ENCODE results near the gene PERM1. TPM values are rescaled to one million over a fixed set of nuclear protein-coding genes. Genes with fewer than 3 reads are reported as not detected.
A peak's percentile ranks its signal among the peaks of the same experiment; 100 is the strongest.
"Not testable (repeated sequence)": the region's sequence is repeated elsewhere in the genome, so short reads cannot be mapped to it uniquely, and the experiment has no call there.

The PERM1 gene
- total and polyA plus RNA-seq, 9 of the 15 experiments (the other 6 are each of a cell fraction or from before 2014, with no cell fraction given): not detected

DNA sequence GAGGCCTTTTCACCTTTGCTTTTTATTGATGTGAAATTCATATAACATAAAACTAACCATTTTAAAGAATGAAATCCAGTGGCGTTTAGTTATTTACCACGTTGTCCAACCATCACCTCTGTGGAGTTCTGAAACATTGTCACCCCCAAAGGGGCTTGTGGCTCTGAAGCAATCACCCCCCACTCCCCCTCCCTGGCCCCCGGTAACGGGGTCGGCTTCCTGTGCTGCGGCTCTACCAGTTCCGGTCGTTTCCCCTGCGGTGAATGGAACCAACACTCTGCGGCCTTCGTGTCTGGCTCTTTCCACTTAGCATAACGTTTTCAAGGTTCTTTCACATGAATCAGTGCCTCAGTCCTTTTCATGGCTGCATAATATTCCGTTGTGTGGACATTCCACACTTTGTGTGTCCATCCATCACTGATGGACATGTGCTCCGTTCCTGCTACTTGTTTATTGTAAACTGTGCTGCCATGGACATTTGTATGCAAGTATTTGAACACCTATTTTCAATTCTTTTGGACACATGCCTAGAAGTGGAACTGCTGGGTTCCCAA is 29.6 kb upstream of the PERM1 start (continued):
- TF ChIP-seq RBM25 (IDR thresholded peaks at IDR 0.05; ENCODE audit: low read depth, low read length, severe bottlenecking): peak; percentile 75
- TF ChIP-seq ZBTB17 (CRISPR knock-in tag; IDR thresholded peaks at IDR 0.05): no peak
- no peak for TF ChIP-seq ZNF239 (CRISPR knock-in tag; IDR thresholded peaks at IDR 0.05)
- TF ChIP-seq NONO (IDR thresholded peaks at IDR 0.05; ENCODE audit: low read depth in 2 of 2, low read length in 1 of 2): no peak
- no peak for TF ChIP-seq ZNF766 (CRISPR knock-in tag; conservative IDR thresholded peaks at IDR 0.05)
- no peak for TF ChIP-seq FOXK1 (CRISPR knock-in tag; IDR thresholded peaks at IDR 0.05; ENCODE audit: borderline replicate concordance)
- no peak for TF ChIP-seq CBX1 (IDR thresholded peaks at IDR 0.05; ENCODE audit: low read depth)
- TF ChIP-seq U2AF2 (optimal IDR thresholded peaks at IDR 0.05; ENCODE audit: low read depth, low read length): no peak

DNA sequence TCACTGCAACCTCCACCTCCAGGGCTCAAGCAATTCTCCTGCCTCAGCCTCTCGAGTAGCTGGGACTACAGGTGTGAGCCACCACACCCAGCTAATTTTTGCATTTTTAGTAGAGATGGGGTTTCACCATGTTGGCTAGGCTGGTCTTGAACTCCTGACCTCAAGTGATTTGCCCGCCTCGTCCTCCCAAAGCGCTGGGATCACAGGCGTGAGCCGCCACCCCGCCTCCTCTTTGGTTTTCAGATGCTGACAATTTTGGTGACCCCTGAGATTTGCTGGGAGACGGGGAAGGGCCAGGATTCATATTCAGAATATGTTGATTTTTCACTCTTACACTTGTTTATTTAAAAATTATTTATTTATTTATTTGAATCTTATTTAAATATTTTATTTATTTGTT is 28.2 kb upstream of the PERM1 start:
- H4K20me1 ChIP-seq (replicated peaks; ENCODE audit: control insufficient read depth, insufficient read depth, low read length); H3K27me3 ChIP-seq (ENCODE audit: control insufficient read depth in 2 of 2, insufficient read depth in 2 of 2, low read length in 2 of 2); intact Hi-C loops (cut with micrococcal nuclease); in situ Hi-C loops (cut with MboI); FAIRE-seq; ATAC-seq; H3K9ac ChIP-seq (ENCODE audit: insufficient read depth in 1 of 2, low read depth in 2 of 2, low read length in 2 of 2); CTCF ChIA-PET (ENCODE audit: low intra/inter-chr PET ratio); H3K9me3 ChIP-seq (replicated peaks; ENCODE audit: control insufficient read depth, insufficient read depth, low read depth, low read length); H3K36me3 ChIP-seq (ENCODE audit: control insufficient read depth, insufficient read depth, low read length); H3K4me3 ChIP-seq; BruUV-seq (replicated peaks); DNase-seq (ENCODE audit: extremely low read depth in 1 of 4, low spot score in 3 of 4); H3K4me2 ChIP-seq (ENCODE audit: insufficient read depth, low read length); H3K79me2 ChIP-seq (ENCODE audit: control insufficient read depth, insufficient read depth, low read length); H2AFZ ChIP-seq (ENCODE audit: low read depth, low read length); H3K9me1 ChIP-seq (ENCODE audit: control insufficient read depth, insufficient read depth, low read length); H3K27ac ChIP-seq (ENCODE audit: extremely low read depth, low read depth, low read length): not testable (repeated sequence)
- POLR2A ChIA-PET: interaction anchor here (1.1 kb wide), 1 partner anchor 8 kb away, joined by 4 read pairs; no protein-coding TSS in a partner anchor
- 34% methylated on average over 8 of the region's 8 CpGs for WGBS (ENCODE audit: insufficient coverage, low coverage, missing lambda C conversion rate)
- peaks cover 24 to 43% of the 10 kb centered on the region in 2 experiments for H3K4me1 ChIP-seq (replicated peaks in 1 of 2; ENCODE audit: control insufficient read depth in 2 of 2, insufficient read depth in 2 of 2, low read length in 2 of 2)
- TF ChIP-seq, protein P1, sequence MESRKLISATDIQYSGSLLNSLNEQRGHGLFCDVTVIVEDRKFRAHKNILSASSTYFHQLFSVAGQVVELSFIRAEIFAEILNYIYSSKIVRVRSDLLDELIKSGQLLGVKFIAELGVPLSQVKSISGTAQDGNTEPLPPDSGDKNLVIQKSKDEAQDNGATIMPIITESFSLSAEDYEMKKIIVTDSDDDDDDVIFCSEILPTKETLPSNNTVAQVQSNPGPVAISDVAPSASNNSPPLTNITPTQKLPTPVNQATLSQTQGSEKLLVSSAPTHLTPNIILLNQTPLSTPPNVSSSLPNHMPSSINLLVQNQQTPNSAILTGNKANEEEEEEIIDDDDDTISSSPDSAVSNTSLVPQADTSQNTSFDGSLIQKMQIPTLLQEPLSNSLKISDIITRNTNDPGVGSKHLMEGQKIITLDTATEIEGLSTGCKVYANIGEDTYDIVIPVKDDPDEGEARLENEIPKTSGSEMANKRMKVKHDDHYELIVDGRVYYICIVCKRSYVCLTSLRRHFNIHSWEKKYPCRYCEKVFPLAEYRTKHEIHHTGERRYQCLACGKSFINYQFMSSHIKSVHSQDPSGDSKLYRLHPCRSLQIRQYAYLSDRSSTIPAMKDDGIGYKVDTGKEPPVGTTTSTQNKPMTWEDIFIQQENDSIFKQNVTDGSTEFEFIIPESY (CRISPR knock-in tag; IDR thresholded peaks at IDR 0.05): peak; percentile 31; the same call in 1 of the 2 replicates

Measured in K562 (cell line).